ENCODE data around the gene CBX6. TPM values are rescaled to one million over a fixed set of nuclear protein-coding genes. Genes with fewer than 3 reads are reported as not detected.

Gene CBX6
- total RNA-seq, 1 experiment from 2014 or later: 55.9 TPM

DNA sequence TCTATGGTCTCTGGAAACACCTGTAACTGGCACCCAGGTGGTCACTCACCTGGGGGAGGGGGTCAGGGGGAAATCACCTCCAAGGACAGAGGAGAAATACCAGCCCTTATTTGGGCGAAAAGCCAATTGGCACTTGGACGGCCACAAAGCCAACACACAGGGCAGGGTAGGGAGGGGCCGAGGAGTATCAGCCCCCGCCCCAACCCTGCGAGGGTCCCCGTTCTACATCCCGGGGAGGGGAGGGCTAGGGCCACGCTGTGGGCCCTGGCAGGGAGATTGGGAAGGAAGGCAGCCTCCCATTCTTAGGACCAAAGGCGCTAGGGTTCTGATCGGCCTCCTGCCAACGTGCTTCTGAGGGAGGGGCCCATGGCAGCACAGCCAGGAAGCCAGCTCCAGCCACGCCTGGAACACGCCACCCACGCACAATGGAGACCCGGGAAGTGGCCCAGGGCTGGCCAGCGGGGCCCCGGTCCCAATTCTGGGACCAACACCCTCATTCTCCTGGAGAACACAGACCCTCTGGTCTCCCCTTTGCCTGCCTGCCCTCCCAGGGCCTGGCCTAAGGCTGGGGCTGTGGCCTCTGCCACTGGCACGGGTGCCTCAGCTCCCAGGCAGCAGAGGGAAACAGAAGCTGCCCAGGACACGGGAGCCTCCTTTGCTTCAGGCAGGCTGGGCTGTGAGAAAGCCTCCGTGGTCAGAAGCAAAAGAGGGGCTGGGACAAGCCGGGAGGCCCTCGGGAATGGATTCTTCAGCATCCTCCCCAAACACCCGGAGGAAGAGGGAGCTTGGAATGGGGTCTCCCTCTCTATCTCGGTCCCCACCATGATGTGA is 7.4 kb downstream of the CBX6 start:
- POLR2A ChIA-PET: interaction anchor here (0.7 kb wide), 1 partner anchor 57 kb away, joined by 4 read pairs; no protein-coding TSS in a partner anchor

DNA sequence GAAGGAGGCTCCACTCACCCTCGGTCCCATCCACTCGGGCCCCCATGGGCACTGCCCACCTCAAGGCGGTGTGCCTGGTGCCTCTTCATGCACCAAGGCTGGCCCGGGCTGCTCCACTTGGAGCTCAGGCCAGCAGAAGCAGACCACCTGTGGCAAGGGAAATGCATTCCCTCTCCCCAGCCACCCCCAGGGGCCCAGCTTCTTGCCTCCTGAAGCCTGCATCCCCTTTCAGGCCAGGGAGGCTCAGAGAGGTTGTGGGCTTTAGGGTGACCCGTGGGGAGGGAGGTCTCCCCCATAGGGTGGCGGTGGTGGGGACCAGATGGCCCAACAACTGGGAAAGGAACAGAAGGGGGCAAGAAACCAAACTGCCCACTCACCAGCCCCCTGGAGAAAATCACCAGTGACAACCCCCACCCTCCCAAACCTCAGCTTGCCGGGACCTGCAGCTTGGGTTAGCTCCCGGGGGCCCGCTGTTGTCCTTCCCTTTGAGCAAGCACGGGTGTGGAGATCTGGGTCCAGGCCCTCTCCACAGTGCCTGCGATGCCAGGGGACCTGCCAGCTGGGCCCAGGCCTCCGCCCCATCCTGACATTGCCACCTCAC is 8.4 kb downstream of the CBX6 start:
- Histone ChIP-seq H3K36me3 (ENCODE audit: control insufficient read depth, insufficient read depth, low read length) (0 out of 2 replicates have a peak, but pooled peaks cover 2% of the 10 kb centered on the region), H3K4me1 (no peaks in the 10 kb centered on the region), H3K4me3 (ENCODE audit: low read depth, low read length) (no peak overlapping the region), H3K9me3 (no peaks in the 10 kb centered on the region), H3K27me3 (replicated peaks; ENCODE audit: control insufficient read depth, insufficient read depth, low read length) (no peaks in the 10 kb centered on the region)
- TSS peak; percentile 6 for BruUV-seq (replicated peaks)
- Mint-ChIP-seq H3K36me3 (ENCODE audit: insufficient read depth, unreplicated experiment) (peaks cover 57% of the 10 kb centered on the region), H3K27me3 (ENCODE audit: insufficient read depth, unreplicated experiment) (no peaks in the 10 kb centered on the region), H3K4me3 (ENCODE audit: unreplicated experiment) (no peak overlapping the region), H3K4me1 (ENCODE audit: low read depth, unreplicated experiment) (peaks cover under 1% of the 10 kb centered on the region), H3K27ac (ENCODE audit: unreplicated experiment) (peak overlapping the region; percentile 60), H3K9me3 (ENCODE audit: unreplicated experiment) (no peaks in the 10 kb centered on the region)
- intact Hi-C loops (cut with micrococcal nuclease; ENCODE audit: unreplicated experiment): no loop called here
- DNase-seq: no peak
- TF ChIP-seq, protein P1, sequence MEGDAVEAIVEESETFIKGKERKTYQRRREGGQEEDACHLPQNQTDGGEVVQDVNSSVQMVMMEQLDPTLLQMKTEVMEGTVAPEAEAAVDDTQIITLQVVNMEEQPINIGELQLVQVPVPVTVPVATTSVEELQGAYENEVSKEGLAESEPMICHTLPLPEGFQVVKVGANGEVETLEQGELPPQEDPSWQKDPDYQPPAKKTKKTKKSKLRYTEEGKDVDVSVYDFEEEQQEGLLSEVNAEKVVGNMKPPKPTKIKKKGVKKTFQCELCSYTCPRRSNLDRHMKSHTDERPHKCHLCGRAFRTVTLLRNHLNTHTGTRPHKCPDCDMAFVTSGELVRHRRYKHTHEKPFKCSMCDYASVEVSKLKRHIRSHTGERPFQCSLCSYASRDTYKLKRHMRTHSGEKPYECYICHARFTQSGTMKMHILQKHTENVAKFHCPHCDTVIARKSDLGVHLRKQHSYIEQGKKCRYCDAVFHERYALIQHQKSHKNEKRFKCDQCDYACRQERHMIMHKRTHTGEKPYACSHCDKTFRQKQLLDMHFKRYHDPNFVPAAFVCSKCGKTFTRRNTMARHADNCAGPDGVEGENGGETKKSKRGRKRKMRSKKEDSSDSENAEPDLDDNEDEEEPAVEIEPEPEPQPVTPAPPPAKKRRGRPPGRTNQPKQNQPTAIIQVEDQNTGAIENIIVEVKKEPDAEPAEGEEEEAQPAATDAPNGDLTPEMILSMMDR (IDR thresholded peaks at IDR 0.05; ENCODE audit: insufficient read depth in 1 of 2, low read depth in 1 of 2, low read length in 1 of 2, severe bottlenecking in 1 of 2, unreplicated experiment in 1 of 2): no peak
- CTCF ChIA-PET: interaction anchor here (0.5 to 0.6 kb wide), 3 partner anchors 87 to 849 kb away, joined by 3 to 6 read pairs (median 4); no protein-coding TSS in a partner anchor
- POLR2A ChIA-PET: interaction anchor here (0.7 kb wide), 1 partner anchor 58 kb away, joined by 4 read pairs; no protein-coding TSS in a partner anchor

More for the DNA sequence above, 7.4 kb downstream of the CBX6 start:
- Mint-ChIP-seq H3K9me3 (ENCODE audit: unreplicated experiment) (no peaks in the 10 kb centered on the region), H3K27ac (ENCODE audit: unreplicated experiment) (peak overlapping the region; percentile 60), H3K4me1 (ENCODE audit: low read depth, unreplicated experiment) (no peaks in the 10 kb centered on the region), H3K4me3 (ENCODE audit: unreplicated experiment) (no peak overlapping the region), H3K36me3 (ENCODE audit: insufficient read depth, unreplicated experiment) (peaks cover 62% of the 10 kb centered on the region), H3K27me3 (ENCODE audit: insufficient read depth, unreplicated experiment) (no peaks in the 10 kb centered on the region)
- TF ChIP-seq, protein P1 (IDR thresholded peaks at IDR 0.05; ENCODE audit: insufficient read depth in 1 of 2, low read depth in 1 of 2, low read length in 1 of 2, severe bottlenecking in 1 of 2, unreplicated experiment in 1 of 2): no peak
- H3K4me3 ChIP-seq (ENCODE audit: low read depth, low read length): no peak overlapping the region
- H3K27me3 ChIP-seq (replicated peaks; ENCODE audit: control insufficient read depth, insufficient read depth, low read length): no peaks in the 10 kb centered on the region
- H3K4me1 ChIP-seq: no peaks in the 10 kb centered on the region; the same call in 1 of the 2 replicates
- intact Hi-C loops (cut with micrococcal nuclease; ENCODE audit: unreplicated experiment): no loop called here
- CTCF ChIA-PET: interaction anchor here (0.6 kb wide), 1 partner anchor 88 kb away, joined by 6 read pairs; no protein-coding TSS in a partner anchor
- H3K36me3 ChIP-seq (ENCODE audit: control insufficient read depth, insufficient read depth, low read length): peaks cover 2% of the 10 kb centered on the region; the same call in 1 of the 2 replicates
- BruUV-seq (replicated peaks): no TSS peak
- H3K9me3 ChIP-seq: no peaks in the 10 kb centered on the region
- DNase-seq: no peak
